ENCODE data around the gene TATDN3.
A peak's percentile ranks its signal among the peaks of the same experiment; 100 is the strongest.

TATDN3 gene

DNA sequence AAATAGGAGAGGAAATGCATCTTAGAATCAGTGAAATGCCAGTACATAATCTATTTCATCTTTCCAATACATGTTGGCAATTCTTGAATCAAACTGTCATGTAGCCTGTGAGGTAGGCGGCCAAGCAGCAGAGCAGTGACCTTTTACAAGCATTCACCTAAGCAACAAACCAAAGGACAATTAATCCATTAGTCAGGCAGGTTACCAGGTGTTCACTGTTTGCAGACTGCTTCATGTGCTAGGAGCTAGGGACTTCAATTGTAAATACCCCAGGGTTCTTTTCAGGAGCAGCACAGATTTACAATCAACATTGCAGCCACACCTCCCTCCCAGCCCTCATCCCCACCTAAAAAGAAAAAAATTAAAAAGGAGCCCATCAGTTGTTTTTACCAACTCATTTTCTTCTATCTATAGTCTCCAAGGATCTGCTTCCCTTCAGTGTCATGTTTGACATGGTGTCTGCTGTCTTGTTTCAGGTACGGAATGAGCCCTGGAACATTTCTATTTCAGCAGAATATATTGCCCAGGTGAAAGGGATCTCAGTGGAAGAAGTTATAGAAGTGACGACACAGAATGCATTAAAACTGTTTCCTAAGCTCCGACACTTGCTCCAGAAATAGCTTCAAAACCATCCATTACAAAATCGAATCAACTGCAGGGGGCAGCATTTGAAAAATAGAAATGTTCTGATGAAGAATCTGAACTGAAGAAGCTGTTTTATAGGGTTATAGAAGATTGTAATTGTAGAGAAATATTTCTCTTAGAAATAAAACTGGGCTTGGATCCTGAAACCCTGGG, 23.0 kb downstream of the TATDN3 start:
- Histone ChIP-seq H3K79me1 (ENCODE audit: low read length) (no peaks in the 10 kb centered on the region), H3K14ac (ENCODE audit: low read length) (no peak overlapping the region), H3K9ac (ENCODE audit: low read length) (no peak overlapping the region), H2BK12ac (ENCODE audit: low read length) (no peak overlapping the region), H3K27ac (ENCODE audit: low read depth, low read length) (no peak overlapping the region), H2BK5ac (ENCODE audit: low read depth, low read length, poor library complexity) (no peak overlapping the region), H3K4me3 (ENCODE audit: low read depth, low read length) (no peak overlapping the region), H3K4me2 (ENCODE audit: low read length) (no peak overlapping the region), H2AK5ac (ENCODE audit: low read length) (no peak overlapping the region), H3K4ac (ENCODE audit: low read depth, low read length) (no peak overlapping the region), H3K23ac (ENCODE audit: low read length) (no peak overlapping the region), H3K27me3 (ENCODE audit: insufficient read depth, low read length) (no peaks in the 10 kb centered on the region), H2BK120ac (ENCODE audit: insufficient read depth, low read length, poor library complexity) (no peak overlapping the region), H4K91ac (ENCODE audit: low read depth, low read length) (no peak overlapping the region), H4K12ac (ENCODE audit: low read depth, low read length) (no peak overlapping the region), H2AFZ (ENCODE audit: insufficient read depth, low read length, poor library complexity) (no peak overlapping the region), H4K8ac (ENCODE audit: low read depth, low read length) (no peak overlapping the region), H3K18ac (ENCODE audit: low read length) (no peak overlapping the region), H3K79me2 (ENCODE audit: control insufficient read depth, insufficient read depth, low read length, poor library complexity) (no peaks in the 10 kb centered on the region), H3K36me3 (ENCODE audit: control insufficient read depth in 1 of 2, insufficient read depth in 2 of 2, low read length in 2 of 2) (no peaks in the 10 kb centered on the region), H3K4me1 (ENCODE audit: control insufficient read depth in 1 of 2, insufficient read depth in 2 of 2, low read length in 2 of 2) (peaks cover 0 to 2% of the 10 kb centered on the region in 2 experiments), H3K9me3 (ENCODE audit: insufficient read depth, low read depth, low read length) (no peaks in the 10 kb centered on the region)
- WGBS (ENCODE audit: extremely low coverage, insufficient coverage, insufficient read length), result no CpG with 5 or more reads among the region's 5 CpGs
- peak in 1 of 2 donors; percentile 60 for DNase-seq

DNA sequence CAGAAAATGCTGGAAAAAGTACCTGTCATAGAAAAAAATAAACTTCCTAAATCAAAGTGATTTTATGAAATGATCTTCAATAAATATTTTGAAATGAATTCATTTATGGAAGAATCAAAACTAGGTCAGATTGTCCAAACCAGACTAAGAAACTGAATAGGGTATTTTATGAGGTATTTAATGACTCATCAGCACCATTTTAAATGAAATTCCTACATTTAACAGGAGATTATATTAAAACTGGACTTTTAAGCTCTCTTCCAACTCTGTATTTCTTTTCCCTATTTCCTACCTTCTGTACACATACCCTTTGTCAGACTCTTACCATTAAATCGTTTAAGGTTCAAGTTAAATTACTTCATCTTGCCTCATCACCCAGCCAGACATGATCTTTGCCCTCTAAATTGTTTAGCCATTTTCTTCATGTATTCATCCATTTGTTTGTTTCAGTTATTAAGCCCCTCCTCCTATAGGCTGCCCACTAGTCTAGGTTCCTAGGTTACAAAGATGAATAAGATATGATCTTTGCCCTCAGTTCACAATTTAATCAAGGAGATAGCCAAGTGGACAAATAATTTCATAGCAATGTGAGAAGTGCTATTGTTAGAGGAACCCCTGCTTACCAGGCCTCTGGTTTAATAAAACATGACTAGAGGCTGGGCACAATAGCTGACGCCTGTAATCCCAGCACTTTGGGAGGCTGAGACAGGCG, 25.0 kb downstream of the TATDN3 start:
- Histone ChIP-seq H3K4me3 (ENCODE audit: low read depth, low read length) (no peak overlapping the region), H3K9me3 (ENCODE audit: insufficient read depth, low read depth, low read length) (no peaks in the 10 kb centered on the region), H3K23ac (ENCODE audit: low read length) (no peak overlapping the region), H2AK5ac (ENCODE audit: low read length) (no peak overlapping the region), H4K8ac (ENCODE audit: low read depth, low read length) (no peak overlapping the region), H3K4me1 (ENCODE audit: control insufficient read depth in 1 of 2, insufficient read depth in 2 of 2, low read length in 2 of 2) (peaks cover 0 to 2% of the 10 kb centered on the region in 2 experiments), H3K14ac (ENCODE audit: low read length) (no peak overlapping the region), H2BK120ac (ENCODE audit: insufficient read depth, low read length, poor library complexity) (no peak overlapping the region), H3K18ac (ENCODE audit: low read length) (no peak overlapping the region), H3K4me2 (ENCODE audit: low read length) (no peak overlapping the region), H3K79me2 (ENCODE audit: control insufficient read depth, insufficient read depth, low read length, poor library complexity) (no peaks in the 10 kb centered on the region), H4K12ac (ENCODE audit: low read depth, low read length) (no peak overlapping the region), H3K4ac (ENCODE audit: low read depth, low read length) (no peak overlapping the region), H4K91ac (ENCODE audit: low read depth, low read length) (no peak overlapping the region), H3K27me3 (ENCODE audit: insufficient read depth, low read length) (no peaks in the 10 kb centered on the region), H3K9ac (ENCODE audit: low read length) (no peak overlapping the region), H3K36me3 (ENCODE audit: control insufficient read depth in 1 of 2, insufficient read depth in 2 of 2, low read length in 2 of 2) (no peaks in the 10 kb centered on the region), H2BK5ac (ENCODE audit: low read depth, low read length, poor library complexity) (no peak overlapping the region), H2BK12ac (ENCODE audit: low read length) (no peak overlapping the region), H3K79me1 (ENCODE audit: low read length) (no peaks in the 10 kb centered on the region), H2AFZ (ENCODE audit: insufficient read depth, low read length, poor library complexity) (no peak overlapping the region), H3K27ac (ENCODE audit: low read depth, low read length) (no peak overlapping the region)
- no CpG with 5 or more reads among the region's 3 CpGs for WGBS (ENCODE audit: extremely low coverage, insufficient coverage, insufficient read length)
- no peak for DNase-seq

DNA sequence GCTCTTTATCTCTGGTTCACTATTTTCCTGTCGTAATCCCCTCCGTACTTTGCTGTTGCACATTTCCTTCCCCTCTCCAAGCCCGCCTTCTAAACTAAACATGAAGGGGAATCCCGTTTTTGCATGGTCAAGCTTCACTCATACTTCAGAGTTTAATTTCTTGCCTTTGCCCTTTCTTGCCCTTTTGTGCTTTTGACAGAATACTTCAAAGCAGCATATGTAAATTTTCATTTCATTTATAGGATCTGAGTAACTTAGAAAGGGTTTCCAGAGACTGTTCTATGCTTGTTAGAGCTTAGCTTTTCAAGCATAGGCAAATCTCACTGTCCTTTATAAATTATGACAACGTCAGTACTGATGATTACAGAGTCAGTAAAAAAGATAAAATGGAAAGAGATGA, 28.0 kb downstream of the TATDN3 start:
- Histone ChIP-seq H3K36me3 (ENCODE audit: control insufficient read depth in 1 of 2, insufficient read depth in 2 of 2, low read length in 2 of 2) (peaks cover 0 to 3% of the 10 kb centered on the region in 2 experiments), H2BK120ac (ENCODE audit: insufficient read depth, low read length, poor library complexity) (no peak overlapping the region), H2AK5ac (ENCODE audit: low read length) (no peak overlapping the region), H4K12ac (ENCODE audit: low read depth, low read length) (no peak overlapping the region), H3K4me2 (ENCODE audit: low read length) (no peak overlapping the region), H3K79me1 (ENCODE audit: low read length) (no peaks in the 10 kb centered on the region), H3K27me3 (ENCODE audit: insufficient read depth, low read length) (no peaks in the 10 kb centered on the region), H2AFZ (ENCODE audit: insufficient read depth, low read length, poor library complexity) (no peak overlapping the region), H3K18ac (ENCODE audit: low read length) (no peak overlapping the region), H3K79me2 (ENCODE audit: control insufficient read depth, insufficient read depth, low read length, poor library complexity) (no peaks in the 10 kb centered on the region), H2BK12ac (ENCODE audit: low read length) (no peak overlapping the region), H4K8ac (ENCODE audit: low read depth, low read length) (no peak overlapping the region), H3K27ac (ENCODE audit: low read depth, low read length) (no peak overlapping the region), H3K14ac (ENCODE audit: low read length) (no peak overlapping the region), H3K4me1 (ENCODE audit: control insufficient read depth in 1 of 2, insufficient read depth in 2 of 2, low read length in 2 of 2) (no peaks in the 10 kb centered on the region), H3K4ac (ENCODE audit: low read depth, low read length) (no peak overlapping the region), H2BK5ac (ENCODE audit: low read depth, low read length, poor library complexity) (no peak overlapping the region), H3K4me3 (ENCODE audit: low read depth, low read length) (no peak overlapping the region), H3K23ac (ENCODE audit: low read length) (no peak overlapping the region), H3K9ac (ENCODE audit: low read length) (no peak overlapping the region), H3K9me3 (ENCODE audit: insufficient read depth, low read depth, low read length) (peaks cover 6% of the 10 kb centered on the region), H4K91ac (ENCODE audit: low read depth, low read length) (no peak overlapping the region)
- WGBS (ENCODE audit: extremely low coverage, insufficient coverage, insufficient read length), result no CpG with 5 or more reads among the region's 5 CpGs
- DNase-seq, result no peak

- Histone ChIP-seq H3K9ac (ENCODE audit: low read length) (no peak overlapping the region), H3K27ac (ENCODE audit: low read depth, low read length) (no peak overlapping the region), H3K18ac (ENCODE audit: low read length) (no peak overlapping the region), H3K4me2 (ENCODE audit: low read length) (no peak overlapping the region), H3K79me2 (ENCODE audit: control insufficient read depth, insufficient read depth, low read length, poor library complexity) (no peaks in the 10 kb centered on the region), H4K12ac (ENCODE audit: low read depth, low read length) (no peak overlapping the region), H3K4me1 (ENCODE audit: control insufficient read depth in 1 of 2, insufficient read depth in 2 of 2, low read length in 2 of 2) (no peaks in the 10 kb centered on the region), H3K23ac (ENCODE audit: low read length) (no peak overlapping the region), H3K36me3 (ENCODE audit: control insufficient read depth in 1 of 2, insufficient read depth in 2 of 2, low read length in 2 of 2) (peaks cover 0 to 3% of the 10 kb centered on the region in 2 experiments), H2BK5ac (ENCODE audit: low read depth, low read length, poor library complexity) (no peak overlapping the region), H3K4ac (ENCODE audit: low read depth, low read length) (no peak overlapping the region), H2BK12ac (ENCODE audit: low read length) (no peak overlapping the region), H3K4me3 (ENCODE audit: low read depth, low read length) (no peak overlapping the region), H2AK5ac (ENCODE audit: low read length) (no peak overlapping the region), H2AFZ (ENCODE audit: insufficient read depth, low read length, poor library complexity) (no peak overlapping the region), H3K9me3 (ENCODE audit: insufficient read depth, low read depth, low read length) (peaks cover 9% of the 10 kb centered on the region), H4K91ac (ENCODE audit: low read depth, low read length) (no peak overlapping the region), H3K79me1 (ENCODE audit: low read length) (no peaks in the 10 kb centered on the region), H4K8ac (ENCODE audit: low read depth, low read length) (no peak overlapping the region), H3K27me3 (ENCODE audit: insufficient read depth, low read length) (no peaks in the 10 kb centered on the region), H2BK120ac (ENCODE audit: insufficient read depth, low read length, poor library complexity) (no peak overlapping the region), H3K14ac (ENCODE audit: low read length) (no peak overlapping the region)
- no CpG with 5 or more reads among the region's 2 CpGs for WGBS (ENCODE audit: extremely low coverage, insufficient coverage, insufficient read length)
- no peak for DNase-seq
Measured at GRCh38 chr1:212820969-212821368, 29.3 kb downstream of the TATDN3 start.
